D721Med (cell line): Measurements from ENCODE around the gene ARHGDIA.
A peak's percentile ranks its signal among the peaks of the same experiment; 100 is the strongest.

ENCODE experiments used
- DNase-seq: peaks from one replicate; pipeline ENCODE4 v3.0.0; 2011; ENCODE audit warnings: low spot score; ENCODE audit not compliant: insufficient read length
- FAIRE-seq: peaks from 2 replicates; lab custom pipeline; 2011; peaks lifted over from hg19 to GRCh38; lab: Jason Lieb, UNC
- CTCF ChIP-seq: IDR thresholded peaks from 2 replicates; pipeline ENCODE4 v1.5.1; 2012; ENCODE audit warnings: mild to moderate bottlenecking, control low read depth; ENCODE audit not compliant: insufficient read depth; ENCODE audit errors: missing control alignments

Gene ARHGDIA

GRCh38 chr17:81859906-81860755 is 11.0 kb downstream of the ARHGDIA start, which contains the start of gene P4HB:
Gene P4HB (minus strand): TSS chr17:81860535. CDS start chr17:81860471, 64 bp downstream.
- no peak for TF ChIP-seq CTCF
- DNase-seq = peak; percentile 89
- FAIRE-seq = no peak

GRCh38 chr17:81858967-81859905 is 11.9 kb downstream of the ARHGDIA start:
- FAIRE-seq (no peak), DNase-seq (no peak)
- TF ChIP-seq CTCF = no peak

GRCh38 chr17:81858170-81858966 is 12.8 kb downstream of the ARHGDIA start:
- DNase-seq (no peak), FAIRE-seq (no peak)

GRCh38 chr17:81854974-81855774 is 16.0 kb downstream of the ARHGDIA start:
- DNase-seq (no peak), FAIRE-seq (no peak)
- TF ChIP-seq CTCF = peak; percentile 14

More at GRCh38 chr17:81858170-81858966, 12.8 kb downstream of the ARHGDIA start:
- TF ChIP-seq CTCF = no peak

GRCh38 chr17:81852237-81852636 is 18.9 kb downstream of the ARHGDIA start:
- DNase-seq = no peak
- no peak for TF ChIP-seq CTCF
- no peak for FAIRE-seq

- DNase-seq = no peak
- no peak for FAIRE-seq
- no peak for TF ChIP-seq CTCF
Measured at GRCh38 chr17:81851423-81851822, 19.7 kb downstream of the ARHGDIA start.
